AG04449 (cell line): ENCODE data around the gene FAM229A.
"Not testable (repeated sequence)": the region's sequence is repeated elsewhere in the genome, so short reads cannot be mapped to it uniquely, and the experiment has no call there.

ENCODE experiments used
- CTCF ChIA-PET: fragments of 350-600 bp; formaldehyde crosslinking; extraction: SDS; loops from one replicate; lab custom pipeline; 2021; ENCODE audit warnings: antibody characterized with exemption; lab: Yijun Ruan, JAX
- POLR2A ChIA-PET: fragments of 400-600, 350-600 bp; formaldehyde crosslinking; extraction: SDS; loops from one replicate; lab custom pipeline; 2020; ENCODE audit warnings: antibody characterized with exemption, inconsistent platforms; lab: Yijun Ruan, JAX
- DNase-seq: peaks from one replicate; pipeline ENCODE4 v3.0.0-alpha.2; 2010; ENCODE audit warnings: low read depth, low spot score
- H3K4me3 ChIP-seq: 2 replicates; pipeline ENCODE4 v1.5.1; 2011; ENCODE audit warnings: low read depth, mild to moderate bottlenecking, control low read depth, low read length
- CTCF ChIP-seq: IDR thresholded peaks from one replicate; pipeline ENCODE4 v1.5.1; 2011; ENCODE audit warnings: mild to moderate bottlenecking, moderate library complexity, low read length, control low read depth, inconsistent platforms; ENCODE audit not compliant: insufficient read depth; ENCODE audit errors: missing control alignments

The FAM229A gene

GRCh38 chr1:32361674-32362473, 411 bp downstream of the FAM229A start:
- peak; percentile 45 for TF ChIP-seq CTCF
- POLR2A ChIA-PET = interaction anchor here (1.5 kb wide), 1 partner anchor 26 kb away, joined by 4 read pairs; the partner anchor contains the start of gene MARCKSL1
- H3K4me3 ChIP-seq = peak overlapping the region; percentile 42
- no peak for DNase-seq
- CTCF ChIA-PET = interaction anchor here (5.1 kb wide), 1 partner anchor 146 kb away, joined by 37 read pairs; no protein-coding TSS in a partner anchor

- no peak overlapping the region for H3K4me3 ChIP-seq
- no peak for TF ChIP-seq CTCF
- ChIA-PET POLR2A (interaction anchor here (0.7 kb wide), 1 partner anchor 25 kb away, joined by 3 read pairs; the partner anchor contains the start of gene MARCKSL1), CTCF (interaction anchor here (5.1 kb wide), 1 partner anchor 146 kb away, joined by 37 read pairs; no protein-coding TSS in a partner anchor)
- DNase-seq = no peak
These were observed 994 bp downstream of the FAM229A start for GRCh38 chr1:32361308-32361673.

- no peak for TF ChIP-seq CTCF
- ChIA-PET POLR2A (no interaction called here), CTCF (no interaction called here)
- H3K4me3 ChIP-seq = no peak overlapping the region
- no peak for DNase-seq
These were observed 3.9 kb downstream of the FAM229A start for GRCh38 chr1:32358435-32358834.

- ChIA-PET CTCF (no interaction called here), POLR2A (no interaction called here)
- no peak for DNase-seq
- no peak overlapping the region for H3K4me3 ChIP-seq
- TF ChIP-seq CTCF = no peak
These were observed 4.7 kb downstream of the FAM229A start for GRCh38 chr1:32357614-32358013.

- POLR2A ChIA-PET = no interaction called here
These were observed 5.8 kb downstream of the FAM229A start for GRCh38 chr1:32356478-32356877.

GRCh38 chr1:32355778-32356177, 6.5 kb downstream of the FAM229A start:
- DNase-seq, CTCF ChIA-PET, H3K4me3 ChIP-seq: not testable (repeated sequence)
- POLR2A ChIA-PET = interaction anchor here (5.6 kb wide), 1 partner anchor 20 kb away, joined by 38 read pairs; the partner anchor contains the start of gene MARCKSL1

More at GRCh38 chr1:32356478-32356877, 5.8 kb downstream of the FAM229A start:
- CTCF ChIA-PET = no interaction called here
- TF ChIP-seq CTCF = no peak
- H3K4me3 ChIP-seq = no peak overlapping the region
- DNase-seq = no peak
